Measurements from ENCODE around the gene HOXA9.

The HOXA9 gene

GRCh38 chr7:27196287-27196767 lies 31.0 kb upstream of the HOXA9 start:
- no peak overlapping the region for H3K4me3 ChIP-seq (ENCODE audit: control insufficient read depth, low read depth, low read length)
- TF ChIP-seq, protein P1, sequence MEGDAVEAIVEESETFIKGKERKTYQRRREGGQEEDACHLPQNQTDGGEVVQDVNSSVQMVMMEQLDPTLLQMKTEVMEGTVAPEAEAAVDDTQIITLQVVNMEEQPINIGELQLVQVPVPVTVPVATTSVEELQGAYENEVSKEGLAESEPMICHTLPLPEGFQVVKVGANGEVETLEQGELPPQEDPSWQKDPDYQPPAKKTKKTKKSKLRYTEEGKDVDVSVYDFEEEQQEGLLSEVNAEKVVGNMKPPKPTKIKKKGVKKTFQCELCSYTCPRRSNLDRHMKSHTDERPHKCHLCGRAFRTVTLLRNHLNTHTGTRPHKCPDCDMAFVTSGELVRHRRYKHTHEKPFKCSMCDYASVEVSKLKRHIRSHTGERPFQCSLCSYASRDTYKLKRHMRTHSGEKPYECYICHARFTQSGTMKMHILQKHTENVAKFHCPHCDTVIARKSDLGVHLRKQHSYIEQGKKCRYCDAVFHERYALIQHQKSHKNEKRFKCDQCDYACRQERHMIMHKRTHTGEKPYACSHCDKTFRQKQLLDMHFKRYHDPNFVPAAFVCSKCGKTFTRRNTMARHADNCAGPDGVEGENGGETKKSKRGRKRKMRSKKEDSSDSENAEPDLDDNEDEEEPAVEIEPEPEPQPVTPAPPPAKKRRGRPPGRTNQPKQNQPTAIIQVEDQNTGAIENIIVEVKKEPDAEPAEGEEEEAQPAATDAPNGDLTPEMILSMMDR (conservative IDR thresholded peaks at IDR 0.05; ENCODE audit: control insufficient read depth, insufficient read depth, low read depth, low read length) = peak; percentile 87
- peak; percentile 75 for DNase-seq (ENCODE audit: low read depth)

- TF ChIP-seq, protein P1 (conservative IDR thresholded peaks at IDR 0.05; ENCODE audit: control insufficient read depth, insufficient read depth, low read depth, low read length) = no peak
- no peak overlapping the region for H3K4me3 ChIP-seq (ENCODE audit: control insufficient read depth, low read depth, low read length)
- DNase-seq (ENCODE audit: low read depth) = no peak
Measured at GRCh38 chr7:27194686-27195379, 29.5 kb upstream of the HOXA9 start.

- no peak overlapping the region for H3K4me3 ChIP-seq (ENCODE audit: control insufficient read depth, low read depth, low read length)
- TF ChIP-seq, protein P1 (conservative IDR thresholded peaks at IDR 0.05; ENCODE audit: control insufficient read depth, insufficient read depth, low read depth, low read length) = no peak
- no peak for DNase-seq (ENCODE audit: low read depth)
Measured at GRCh38 chr7:27194002-27194352, 28.6 kb upstream of the HOXA9 start.

- TF ChIP-seq, protein P1 (conservative IDR thresholded peaks at IDR 0.05; ENCODE audit: control insufficient read depth, insufficient read depth, low read depth, low read length) = no peak
- DNase-seq (ENCODE audit: low read depth) = no peak
- H3K4me3 ChIP-seq (ENCODE audit: control insufficient read depth, low read depth, low read length) = no peak overlapping the region
Measured at GRCh38 chr7:27193335-27194001, 28.1 kb upstream of the HOXA9 start.

GRCh38 chr7:27192546-27193334 lies 27.4 kb upstream of the HOXA9 start:
- DNase-seq (ENCODE audit: low read depth) = no peak
- peak overlapping the region; percentile 25 for H3K4me3 ChIP-seq (ENCODE audit: control insufficient read depth, low read depth, low read length)
- TF ChIP-seq, protein P1 (conservative IDR thresholded peaks at IDR 0.05; ENCODE audit: control insufficient read depth, insufficient read depth, low read depth, low read length) = no peak

DNA sequence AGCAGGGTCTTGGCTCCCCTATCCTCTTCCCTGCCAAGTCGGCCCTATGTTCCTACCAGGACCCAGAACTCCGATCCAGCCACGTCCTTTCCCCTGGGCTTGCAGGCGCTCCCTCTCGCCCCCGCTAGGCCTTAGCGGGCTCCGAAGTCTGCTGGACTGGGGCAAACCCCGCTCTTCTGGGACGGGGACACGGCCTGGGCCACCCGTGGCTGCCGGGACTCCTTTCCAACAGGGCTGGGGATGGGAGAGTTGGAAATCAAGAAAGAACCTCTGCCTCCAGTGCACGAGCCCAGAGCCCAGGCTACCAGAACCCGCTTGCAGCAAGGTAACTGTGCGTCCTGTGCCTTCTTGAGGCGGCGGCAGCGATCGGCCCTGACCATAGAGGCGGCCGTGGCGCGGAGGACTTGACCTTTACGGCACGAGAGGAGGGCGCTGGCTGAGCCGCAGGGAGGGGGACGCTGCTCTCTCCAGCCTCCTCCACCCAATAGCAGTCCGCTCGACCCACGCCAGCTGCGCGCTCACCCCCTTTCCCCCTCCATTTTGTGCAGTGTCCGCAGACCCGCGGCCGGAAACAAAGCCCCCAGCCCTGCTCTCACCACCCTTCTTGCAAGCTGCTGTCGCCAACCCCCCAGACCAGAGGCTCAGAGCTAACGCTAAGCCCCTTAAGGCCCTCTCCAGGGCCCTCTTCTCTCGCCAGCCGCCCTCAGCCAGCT lies 26.7 kb upstream of the HOXA9 start:
- no peak overlapping the region for H3K4me3 ChIP-seq (ENCODE audit: control insufficient read depth, low read depth, low read length)
- TF ChIP-seq, protein P1 (conservative IDR thresholded peaks at IDR 0.05; ENCODE audit: control insufficient read depth, insufficient read depth, low read depth, low read length) = no peak
- no peak for DNase-seq (ENCODE audit: low read depth)

All from fibroblast of mammary gland (primary cell).